BLaER1 (cell line): ENCODE data around the gene SEMA4F.

Source experiments
- H3K27ac ChIP-seq: shearing (Covaris generic); formaldehyde crosslinking; 2 replicates; pipeline ENCODE4 v1.8.1; 2022
- H3K27me3 ChIP-seq: shearing (Covaris generic); formaldehyde crosslinking; 2 replicates; pipeline ENCODE4 v1.8.1; 2022
- H3K36me3 ChIP-seq: shearing (Covaris generic); formaldehyde crosslinking; 2 replicates; pipeline ENCODE4 v1.8.1; 2022
- H3K4me1 ChIP-seq: shearing (Covaris generic); formaldehyde crosslinking; 2 replicates; pipeline ENCODE4 v1.8.1; 2022
- H3K4me2 ChIP-seq: shearing (Covaris generic); formaldehyde crosslinking; 2 replicates; pipeline ENCODE4 v1.8.1; 2022
- H3K4me3 ChIP-seq: shearing (Covaris generic); formaldehyde crosslinking; 2 replicates; pipeline ENCODE4 v1.8.1; 2022
- H3K9ac ChIP-seq: shearing (Covaris generic); formaldehyde crosslinking; 2 replicates; pipeline ENCODE4 v1.8.1; 2022
- H3K9me3 ChIP-seq: shearing (Covaris generic); formaldehyde crosslinking; 2 replicates; pipeline ENCODE4 v1.8.1; 2022
- H4K20me1 ChIP-seq: shearing (Covaris generic); formaldehyde crosslinking; 2 replicates; pipeline ENCODE4 v1.8.1; 2022
- Cebpa-rat ChIP-seq: shearing (Covaris generic); IDR thresholded peaks from 2 replicates; pipeline ENCODE4 v1.8.1; 2022

SEMA4F gene

DNA sequence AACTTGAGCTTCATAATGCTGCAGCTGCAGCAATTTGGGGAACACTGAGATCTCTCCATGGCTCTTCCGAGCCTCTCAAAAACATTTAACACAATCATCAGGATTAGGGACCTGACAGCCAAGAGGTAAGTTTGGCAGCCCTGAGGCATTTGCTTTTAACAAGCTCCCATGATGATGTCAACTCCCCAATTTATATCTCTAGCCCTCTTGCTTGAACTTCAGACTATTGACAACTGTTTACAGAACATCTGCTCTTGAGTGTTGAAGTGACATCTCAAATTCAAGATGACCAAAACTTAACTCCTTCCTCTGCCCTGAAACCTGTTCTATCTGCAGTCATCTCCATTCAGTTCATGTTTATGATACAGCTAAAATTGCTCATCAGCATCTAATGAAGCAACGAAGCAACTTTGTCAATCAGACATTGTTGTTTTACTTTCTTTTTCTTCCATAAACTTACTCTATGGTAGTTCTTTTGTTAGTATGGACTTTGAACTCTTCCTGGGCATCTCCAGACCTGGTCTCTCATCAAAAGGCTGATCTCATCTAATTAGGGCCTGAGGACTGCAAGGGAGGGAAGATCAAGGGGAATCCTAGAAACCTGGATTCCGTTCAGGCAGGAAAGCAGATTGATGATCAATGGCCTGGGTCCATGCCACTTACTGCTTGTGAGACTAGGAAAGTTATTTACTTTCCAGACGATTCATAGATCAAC, 48.1 kb downstream of the SEMA4F start:
- Histone ChIP-seq H3K9ac (no peak overlapping the region), H3K4me2 (no peak overlapping the region), H3K4me3 (no peak overlapping the region), H3K27ac (no peak overlapping the region), H3K27me3 (no peaks in the 10 kb centered on the region), H3K36me3 (no peaks in the 10 kb centered on the region), H3K9me3 (no peaks in the 10 kb centered on the region), H4K20me1 (no peaks in the 10 kb centered on the region), H3K4me1 (peaks cover 7% of the 10 kb centered on the region; the same call in 1 of the 2 replicates)
- TF ChIP-seq Cebpa-rat = no peak

DNA sequence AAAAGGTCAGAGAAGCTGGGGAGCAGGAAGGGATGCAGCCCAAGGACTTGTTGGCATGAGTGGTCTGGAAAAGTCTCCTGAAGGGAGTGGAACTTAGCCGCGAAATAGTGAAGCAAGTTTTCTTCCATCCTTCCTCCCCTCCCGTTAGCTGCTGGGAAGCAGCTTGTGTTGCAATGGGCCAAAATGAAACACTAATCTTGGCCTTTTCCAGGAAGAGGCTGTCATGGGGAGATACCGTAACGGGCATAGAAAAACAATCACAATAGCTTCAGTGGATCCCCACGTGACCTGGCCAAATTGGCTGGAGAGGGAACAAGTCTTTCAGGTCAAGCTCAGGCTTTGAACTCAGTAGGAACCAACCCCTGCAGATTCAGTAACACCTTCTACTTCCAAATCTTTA, 49.3 kb downstream of the SEMA4F start:
- Histone ChIP-seq H3K27me3 (no peaks in the 10 kb centered on the region), H3K4me2 (no peak overlapping the region), H3K4me3 (no peak overlapping the region), H3K27ac (no peak overlapping the region), H3K4me1 (peaks cover 7% of the 10 kb centered on the region; the same call in 1 of the 2 replicates), H3K9me3 (no peaks in the 10 kb centered on the region), H3K36me3 (no peaks in the 10 kb centered on the region), H4K20me1 (no peaks in the 10 kb centered on the region), H3K9ac (no peak overlapping the region)
- TF ChIP-seq Cebpa-rat = no peak

DNA sequence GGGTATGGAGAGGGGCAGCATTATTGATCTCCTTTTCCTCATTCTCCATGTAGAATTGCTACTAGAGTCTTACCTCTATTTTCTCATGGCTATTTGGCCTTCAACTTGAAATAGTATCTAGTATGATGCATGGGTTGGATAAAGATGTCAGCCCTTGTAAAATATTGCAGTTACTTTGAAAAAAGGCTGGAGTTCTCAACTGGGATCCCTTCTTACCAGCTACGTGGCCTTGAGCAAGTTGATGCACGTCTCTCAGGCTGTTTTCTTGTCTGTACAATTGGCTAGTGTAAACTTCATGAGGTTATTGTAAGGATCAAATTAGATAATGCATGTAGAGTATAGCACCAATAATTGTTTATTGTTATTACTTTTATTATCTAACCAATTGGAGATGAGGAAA, 50.2 kb downstream of the SEMA4F start:
- Histone ChIP-seq H3K4me1 (peaks cover 7% of the 10 kb centered on the region; the same call in 1 of the 2 replicates), H3K4me2 (no peak overlapping the region)

DNA sequence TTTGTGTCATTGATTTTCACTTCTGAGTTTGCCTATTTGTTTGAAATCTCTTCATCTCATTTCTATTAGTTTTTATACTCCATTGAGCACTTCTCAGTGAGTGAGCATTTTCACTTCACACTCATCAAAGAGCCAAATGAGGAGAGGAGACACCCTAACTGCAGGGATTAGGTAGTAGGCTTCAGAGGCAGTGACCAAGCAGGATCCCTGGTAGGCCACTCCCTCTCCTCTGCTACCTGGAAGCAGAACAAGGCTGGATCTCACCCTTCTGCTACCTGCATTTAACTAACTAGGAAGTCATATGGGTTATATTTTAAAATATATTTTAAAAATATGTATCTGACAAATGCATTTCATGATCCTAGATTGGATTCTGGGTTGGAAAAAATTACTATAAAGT, 52.7 kb downstream of the SEMA4F start:
- Histone ChIP-seq H3K27ac (no peak overlapping the region), H3K4me2 (no peak overlapping the region), H3K4me1 (no peaks in the 10 kb centered on the region), H3K36me3 (no peaks in the 10 kb centered on the region), H3K27me3 (no peaks in the 10 kb centered on the region), H3K9ac (no peak overlapping the region), H3K4me3 (no peak overlapping the region), H3K9me3 (no peaks in the 10 kb centered on the region), H4K20me1 (no peaks in the 10 kb centered on the region)
- no peak for TF ChIP-seq Cebpa-rat

More for the DNA sequence above, 50.2 kb downstream of the SEMA4F start:
- no peaks in the 10 kb centered on the region for H4K20me1 ChIP-seq
- no peaks in the 10 kb centered on the region for H3K36me3 ChIP-seq
- TF ChIP-seq Cebpa-rat = no peak
- no peak overlapping the region for H3K9ac ChIP-seq
- H3K4me3 ChIP-seq = no peak overlapping the region
- H3K9me3 ChIP-seq = no peaks in the 10 kb centered on the region
- H3K27me3 ChIP-seq = no peaks in the 10 kb centered on the region
- no peak overlapping the region for H3K27ac ChIP-seq

DNA sequence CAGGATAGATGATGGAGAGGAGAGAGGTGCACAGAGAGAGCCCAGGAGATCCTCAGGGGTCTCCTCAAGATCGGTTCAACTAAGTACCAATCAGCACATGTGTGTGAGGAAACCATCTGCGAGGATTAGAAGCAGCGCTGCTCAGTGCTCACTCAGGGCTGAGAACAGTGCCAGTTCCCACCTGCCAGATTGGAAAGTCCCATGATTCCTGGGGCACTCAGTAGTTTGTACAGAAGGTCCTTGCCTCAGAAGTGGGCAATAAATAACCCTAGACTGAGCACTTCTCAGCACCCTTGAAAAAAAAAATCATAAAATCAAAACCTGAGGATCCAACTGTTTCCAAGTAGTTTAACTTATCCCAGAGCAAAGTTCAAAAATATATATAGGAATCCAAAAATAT, 53.8 kb downstream of the SEMA4F start:
- Histone ChIP-seq H3K27me3 (no peaks in the 10 kb centered on the region), H4K20me1 (no peaks in the 10 kb centered on the region)
- TF ChIP-seq Cebpa-rat = no peak

DNA sequence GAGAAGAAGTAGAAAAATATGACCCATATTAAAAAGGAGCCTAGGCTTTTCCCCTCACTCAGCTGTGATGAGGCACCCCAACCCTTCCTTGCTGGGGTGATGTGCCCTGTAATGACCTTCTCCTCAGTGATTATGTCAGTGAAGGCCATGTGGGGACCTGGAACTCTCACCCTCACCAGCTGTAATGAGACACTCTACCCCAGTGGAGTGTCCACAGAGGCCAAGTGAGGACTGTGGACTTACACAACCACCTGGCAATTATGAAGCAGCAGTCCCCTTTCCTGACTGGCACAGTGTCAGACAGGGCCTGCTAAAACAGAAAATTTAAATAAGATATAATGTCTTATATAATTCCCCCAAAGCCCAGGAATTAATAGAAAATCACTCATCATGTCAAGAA, 54.2 kb downstream of the SEMA4F start:
- H3K4me3 ChIP-seq = no peak overlapping the region
- H3K27ac ChIP-seq = no peak overlapping the region
- no peaks in the 10 kb centered on the region for H3K27me3 ChIP-seq
- no peak overlapping the region for H3K9ac ChIP-seq
- H3K36me3 ChIP-seq = no peaks in the 10 kb centered on the region
- H3K9me3 ChIP-seq = no peaks in the 10 kb centered on the region
- no peaks in the 10 kb centered on the region for H4K20me1 ChIP-seq
- H3K4me2 ChIP-seq = no peak overlapping the region
- H3K4me1 ChIP-seq = no peaks in the 10 kb centered on the region
- TF ChIP-seq Cebpa-rat = no peak

More for the DNA sequence above, 53.8 kb downstream of the SEMA4F start:
- H3K27ac ChIP-seq = no peak overlapping the region
- no peak overlapping the region for H3K4me3 ChIP-seq
- no peaks in the 10 kb centered on the region for H3K9me3 ChIP-seq
- no peaks in the 10 kb centered on the region for H3K4me1 ChIP-seq
- H3K36me3 ChIP-seq = no peaks in the 10 kb centered on the region
- H3K9ac ChIP-seq = no peak overlapping the region
- no peak overlapping the region for H3K4me2 ChIP-seq

DNA sequence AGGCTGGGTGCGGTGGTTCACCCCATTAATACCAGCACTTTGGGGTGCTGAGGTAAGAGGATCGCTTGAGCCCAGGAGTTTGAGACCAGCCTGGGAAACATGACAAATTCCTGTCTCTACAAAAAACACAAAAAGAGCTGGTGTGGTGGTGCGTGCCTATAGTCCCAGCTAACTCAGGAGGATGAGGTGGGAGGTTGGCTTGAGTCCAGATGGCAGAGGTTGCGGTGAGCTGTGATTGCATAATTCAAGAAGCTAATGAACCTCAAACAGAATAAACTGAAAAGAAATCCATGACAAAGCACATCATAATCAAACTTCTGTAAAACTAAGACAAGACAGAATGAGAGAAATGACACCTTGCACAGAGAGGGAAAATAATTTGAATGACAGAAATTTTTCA, 54.8 kb downstream of the SEMA4F start:
- Histone ChIP-seq H3K9ac (no peak overlapping the region), H3K4me3 (no peak overlapping the region), H3K9me3 (no peaks in the 10 kb centered on the region), H3K4me2 (no peak overlapping the region), H3K27ac (no peak overlapping the region), H3K4me1 (no peaks in the 10 kb centered on the region), H4K20me1 (no peaks in the 10 kb centered on the region), H3K36me3 (no peaks in the 10 kb centered on the region), H3K27me3 (no peaks in the 10 kb centered on the region)
- no peak for TF ChIP-seq Cebpa-rat

DNA sequence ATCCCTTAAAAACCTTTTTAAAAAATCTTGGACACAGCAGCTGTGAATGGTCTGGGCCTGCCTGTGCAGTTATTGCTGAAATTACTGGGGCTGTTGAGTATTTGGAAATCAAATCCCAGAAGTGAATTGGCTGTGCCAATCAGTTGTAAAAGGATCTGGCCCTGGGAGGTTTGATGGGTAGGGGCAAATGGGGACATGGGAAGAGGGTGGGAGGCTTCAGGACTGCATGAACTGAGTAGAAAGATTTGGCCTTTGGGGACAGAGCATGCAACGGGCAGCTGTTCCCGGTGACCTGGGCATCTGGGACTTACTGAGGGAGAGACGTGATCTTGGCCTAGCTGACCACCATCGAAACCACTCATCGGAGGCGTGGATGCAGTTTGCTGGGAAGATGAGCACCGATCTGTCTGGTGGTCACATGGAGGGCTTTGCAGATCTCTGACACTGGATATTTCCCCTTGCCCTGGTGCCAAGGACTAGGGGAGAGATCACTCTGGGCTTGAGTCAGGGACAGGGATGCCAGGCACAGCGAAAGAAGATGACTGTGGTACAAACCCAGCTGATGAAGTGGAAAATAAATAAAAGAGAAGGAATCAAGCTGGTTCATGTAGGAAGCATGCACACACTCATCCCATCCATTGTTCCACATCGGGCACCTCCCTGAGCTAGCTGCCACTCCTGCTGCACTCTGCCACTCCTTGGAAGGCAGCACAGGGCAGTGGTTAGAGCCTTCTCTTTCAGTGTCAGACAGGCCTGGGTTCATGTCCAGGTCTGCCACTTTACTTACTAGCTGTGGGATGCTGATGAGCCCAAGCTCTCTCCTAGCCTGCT, 58.4 kb downstream of the SEMA4F start:
- Histone ChIP-seq H3K4me3 (no peak overlapping the region), H3K27ac (no peak overlapping the region), H3K9ac (no peak overlapping the region), H3K4me1 (peaks cover 9% of the 10 kb centered on the region), H3K36me3 (no peaks in the 10 kb centered on the region), H3K4me2 (no peak overlapping the region), H4K20me1 (no peaks in the 10 kb centered on the region), H3K9me3 (no peaks in the 10 kb centered on the region), H3K27me3 (peaks cover 17% of the 10 kb centered on the region)
- TF ChIP-seq Cebpa-rat = no peak

DNA sequence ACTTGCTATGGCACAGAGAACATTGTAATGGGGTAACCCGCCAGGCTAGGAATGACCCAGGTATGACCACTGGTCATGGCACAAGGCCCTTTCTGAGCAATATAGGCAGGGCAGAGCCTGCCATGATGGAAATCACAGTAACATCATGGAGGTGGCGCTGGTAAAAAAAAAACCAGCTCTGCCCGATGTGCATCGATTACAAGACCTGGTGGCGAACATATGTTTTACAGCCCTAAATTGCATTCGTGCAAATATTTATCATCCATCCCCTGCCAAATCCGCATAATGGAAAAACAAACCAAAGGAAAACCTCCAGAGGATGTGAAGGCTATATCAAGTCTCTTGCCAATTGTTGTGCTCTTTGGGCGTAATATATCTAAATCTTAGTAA, 60.6 kb downstream of the SEMA4F start:
- no peak for TF ChIP-seq Cebpa-rat
- Histone ChIP-seq H3K4me2 (peak overlapping the region; percentile 96), H3K27ac (no peak overlapping the region)

DNA sequence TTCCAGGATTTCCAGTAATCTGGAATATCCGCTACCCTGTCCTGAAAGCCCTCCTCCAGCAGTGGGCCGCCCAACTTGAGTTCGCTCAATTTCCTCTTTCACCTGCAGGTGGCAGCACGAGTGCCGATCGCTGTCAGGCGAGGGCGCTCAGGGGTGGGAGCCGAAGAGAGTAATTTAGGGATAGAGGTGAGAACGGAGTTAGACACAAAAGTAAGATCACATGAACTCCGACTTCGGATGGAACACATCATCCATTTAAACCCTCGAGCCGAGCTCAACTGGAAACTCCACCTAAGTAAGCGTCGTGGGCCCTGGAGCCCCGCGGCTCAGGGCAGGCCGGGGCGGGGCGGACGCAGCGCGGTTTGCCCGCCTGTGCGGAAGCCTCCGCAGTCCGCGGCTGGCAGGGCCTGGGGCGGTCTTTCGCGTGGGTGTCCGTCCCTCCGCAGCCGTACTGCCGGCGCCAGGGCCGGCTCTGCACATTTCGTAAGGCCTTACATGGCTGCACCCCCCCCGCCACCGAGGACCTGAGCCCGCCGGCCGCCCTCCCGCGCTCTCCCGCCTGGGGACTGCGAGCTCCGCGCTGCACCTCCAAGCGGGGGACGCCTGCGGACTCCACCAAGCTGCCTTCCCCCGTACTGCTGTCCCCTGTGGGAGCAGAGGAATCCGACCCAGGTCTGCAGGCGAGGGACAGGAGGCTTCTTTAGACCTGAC, 61.2 kb downstream of the SEMA4F start:
- TF ChIP-seq Cebpa-rat = no peak
- H3K9me3 ChIP-seq = no peaks in the 10 kb centered on the region
- peaks cover 9% of the 10 kb centered on the region for H3K4me1 ChIP-seq
- H3K36me3 ChIP-seq = no peaks in the 10 kb centered on the region
- H3K4me3 ChIP-seq = peak overlapping the region; percentile 74
- peak overlapping the region; percentile 96 for H3K4me2 ChIP-seq
- H3K9ac ChIP-seq = peak overlapping the region; percentile 74
- peaks cover 17% of the 10 kb centered on the region for H3K27me3 ChIP-seq
- H4K20me1 ChIP-seq = no peaks in the 10 kb centered on the region
- H3K27ac ChIP-seq = no peak overlapping the region

More for the DNA sequence above, 60.6 kb downstream of the SEMA4F start:
- Histone ChIP-seq H3K9ac (no peak overlapping the region), H3K36me3 (no peaks in the 10 kb centered on the region), H4K20me1 (no peaks in the 10 kb centered on the region), H3K9me3 (no peaks in the 10 kb centered on the region), H3K27me3 (peaks cover 17% of the 10 kb centered on the region), H3K4me3 (no peak overlapping the region), H3K4me1 (peaks cover 9% of the 10 kb centered on the region)
